Caco-2 (cell line): ENCODE data around the gene GRAMD1A. TPM values are rescaled to one million over a fixed set of nuclear protein-coding genes. Genes with fewer than 3 reads are reported as not detected.

ENCODE experiments used
- BruUV-seq: library from RNA; stranded (reverse); fragments of 400-500 nt; replicated peaks from 2 replicates; lab custom pipeline; 2021; lab: Mats Ljungman, UMichigan
- CTCF ChIA-PET: fragments of 300-600 bp; sonication (Branson Sonifier 250); formaldehyde crosslinking; loops from one replicate; lab custom pipeline; 2022; ENCODE audit warnings: antibody characterized with exemption; lab: Charles Lee
- POLR2A ChIA-PET: fragments of 300-600 bp; sonication (Branson Sonifier 250); formaldehyde crosslinking; loops from one replicate; lab custom pipeline; 2022; ENCODE audit warnings: antibody characterized with exemption; lab: Charles Lee
- DNase-seq, 2 experiments: peaks; one replicate each; pipeline versions ENCODE4 v3.0.0 to v3.0.0-alpha.2; 2020 to 2022
- H3K27me3 ChIP-seq: replicated peaks from 2 replicates; pipeline ENCODE4 v1.6.0; 2011; ENCODE audit warnings: low read length; ENCODE audit not compliant: control insufficient read depth, insufficient read depth
- H3K36me3 ChIP-seq: 2 replicates; pipeline ENCODE4 v1.5.1; 2011; ENCODE audit warnings: low read length; ENCODE audit not compliant: control insufficient read depth, insufficient read depth
- H3K4me1 ChIP-seq: fragments of 250-450 bp; sonication (Bioruptor Pico); 2 replicates; pipeline ENCODE4 v1.5.1; 2020; ENCODE audit warnings: mild to moderate bottlenecking
- H3K4me3 ChIP-seq: 2 replicates; pipeline ENCODE4 v1.5.1; 2011; ENCODE audit warnings: low read depth, mild to moderate bottlenecking, control low read depth, low read length
- H3K9me3 ChIP-seq: fragments of 250-450 bp; sonication (Bioruptor Pico); 2 replicates; pipeline ENCODE4 v1.5.1; 2020; ENCODE audit warnings: mild to moderate bottlenecking, moderate library complexity
- H3K27ac Mint-ChIP-seq: one replicate; pipeline ENCODE4 v1.8.0; 2022; ENCODE audit warnings: mixed read lengths; ENCODE audit not compliant: unreplicated experiment
- H3K27me3 Mint-ChIP-seq: one replicate; pipeline ENCODE4 v1.8.0; 2022; ENCODE audit warnings: mixed read lengths; ENCODE audit not compliant: insufficient read depth, unreplicated experiment
- H3K36me3 Mint-ChIP-seq: one replicate; pipeline ENCODE4 v1.8.0; 2022; ENCODE audit warnings: mild to moderate bottlenecking, mixed read lengths; ENCODE audit not compliant: insufficient read depth, unreplicated experiment
- H3K4me1 Mint-ChIP-seq: one replicate; pipeline ENCODE4 v1.8.0; 2022; ENCODE audit warnings: low read depth, mixed read lengths; ENCODE audit not compliant: unreplicated experiment
- H3K4me3 Mint-ChIP-seq: one replicate; pipeline ENCODE4 v1.8.0; 2022; ENCODE audit warnings: mild to moderate bottlenecking, moderate library complexity, mixed read lengths; ENCODE audit not compliant: unreplicated experiment
- H3K9me3 Mint-ChIP-seq: one replicate; pipeline ENCODE4 v1.8.0; 2022; ENCODE audit warnings: mixed read lengths; ENCODE audit not compliant: unreplicated experiment
- CTCF ChIP-seq, 2 experiments: fragments of 200-600 bp in 1 of 2; IDR thresholded peaks; 1 replicate in 1 of 2; 2 replicates in 1 of 2; pipeline versions ENCODE4 v1.5.1 to v1.8.0; 2011 to 2022; ENCODE audit warnings: antibody characterized with exemption in 1 of 2, control low read depth in 1 of 2, inconsistent platforms in 1 of 2, low read depth in 1 of 2, low read length in 1 of 2, mild to moderate bottlenecking in 1 of 2, moderate library complexity in 1 of 2; ENCODE audit not compliant: insufficient read depth in 1 of 2, severe bottlenecking in 1 of 2, unreplicated experiment in 1 of 2
- intact Hi-C: fragments of 100-400 bp; cut with micrococcal nuclease; formaldehyde crosslinking; loops from one replicate; pipeline ENCODE4 v1.10.0; 2022; ENCODE audit not compliant: unreplicated experiment
- total RNA-seq: library from RNA; stranded (reverse); gene quantifications from 2 replicates; pipeline ENCODE4 v1.2.3, GENCODE V29; 2022

Gene GRAMD1A
- total RNA-seq, 1 experiment from 2014 or later = 110 TPM

GRCh38 chr19:35011737-35012682, 11.9 kb downstream of the GRAMD1A start:
- POLR2A ChIA-PET = no interaction called here
- intact Hi-C loops = no loop called here
- H3K9me3 ChIP-seq = no peaks in the 10 kb centered on the region
- Mint-ChIP-seq H3K27ac (peak overlapping the region; percentile 19), H3K4me3 (no peak overlapping the region), H3K9me3 (no peaks in the 10 kb centered on the region), H3K36me3 (peaks cover 96% of the 10 kb centered on the region), H3K27me3 (no peaks in the 10 kb centered on the region), H3K4me1 (peaks cover 10% of the 10 kb centered on the region)
- TF ChIP-seq CTCF (IDR thresholded peaks at IDR 0.05; ENCODE audit: insufficient read depth in 1 of 2, low read depth in 1 of 2, low read length in 1 of 2, severe bottlenecking in 1 of 2, unreplicated experiment in 1 of 2) = no peak
- no peaks in the 10 kb centered on the region for H3K27me3 ChIP-seq
- H3K36me3 ChIP-seq = peaks cover 13% of the 10 kb centered on the region
- H3K4me1 ChIP-seq = peaks cover 7% of the 10 kb centered on the region
- no TSS peak for BruUV-seq
- CTCF ChIA-PET = no interaction called here
- no peak overlapping the region for H3K4me3 ChIP-seq
- DNase-seq = no peak

GRCh38 chr19:35013041-35013819, 13.1 kb downstream of the GRAMD1A start:
- peak; percentile 96 to 97 for TF ChIP-seq CTCF (IDR thresholded peaks at IDR 0.05; ENCODE audit: insufficient read depth in 1 of 2, low read depth in 1 of 2, low read length in 1 of 2, severe bottlenecking in 1 of 2, unreplicated experiment in 1 of 2)
- Mint-ChIP-seq H3K4me3 (peak overlapping the region; percentile 32), H3K4me1 (peaks cover 8% of the 10 kb centered on the region), H3K27me3 (no peaks in the 10 kb centered on the region), H3K36me3 (peaks cover 97% of the 10 kb centered on the region), H3K9me3 (no peaks in the 10 kb centered on the region), H3K27ac (peak overlapping the region; percentile 19)
- Histone ChIP-seq H3K9me3 (no peaks in the 10 kb centered on the region), H3K4me3 (no peak overlapping the region), H3K4me1 (no peaks in the 10 kb centered on the region), H3K27me3 (no peaks in the 10 kb centered on the region), H3K36me3 (peaks cover 14% of the 10 kb centered on the region)
- intact Hi-C loops = loop anchor here (1.0 kb wide), 1 partner anchor 40 kb away; no protein-coding TSS in a partner anchor
- ChIA-PET CTCF (interaction anchor here (0.6 to 1.0 kb wide), 2 partner anchors 41 to 129 kb away, joined by 3 to 5 read pairs; no protein-coding TSS in a partner anchor), POLR2A (no interaction called here)
- no TSS peak for BruUV-seq
- DNase-seq = peak; percentile 66 to 86
